Transverse colon (tissue), 4 donors: ENCODE measurements around the gene IGSF9B. TPM values are rescaled to one million over a fixed set of nuclear protein-coding genes. Genes with fewer than 3 reads are reported as not detected.

ENCODE experiments used
- DNase-seq: peaks from one replicate; pipeline ENCODE4 v3.0.0-alpha.2; 2019
- H3K27ac ChIP-seq, 4 donors: fragments of 200-600 bp; sonication (generic); 2 replicates each; pipeline ENCODE4 v1.5.1; 2016 to 2018; ENCODE audit warnings: inconsistent platforms in 4 of 4
- H3K27me3 ChIP-seq: fragments of 200-600 bp; sonication (generic); 2 replicates; pipeline ENCODE4 v1.5.1; 2017; ENCODE audit warnings: inconsistent platforms
- H3K36me3 ChIP-seq, 4 donors: fragments of 200-600 bp; sonication (generic); 2 replicates each; pipeline ENCODE4 v1.5.1; 2017 to 2019; ENCODE audit warnings: inconsistent platforms in 4 of 4
- H3K4me1 ChIP-seq, 4 donors: fragments of 200-600 bp; sonication (generic); 2 replicates each; pipeline ENCODE4 v1.5.1; 2017 to 2020; ENCODE audit warnings: inconsistent platforms in 4 of 4
- H3K4me3 ChIP-seq, 4 donors: fragments of 200-600 bp; sonication (generic); 1 replicate in 1 of 4; 2 replicates in 3 of 4; pipeline versions ENCODE4 v1.5.1 to v1.6.1; 2017 to 2019; ENCODE audit warnings: inconsistent platforms in 4 of 4
- H3K9me3 ChIP-seq, 2 donors: fragments of 200-600 bp; sonication (generic); 2 replicates each; pipeline ENCODE4 v1.5.1; 2017 to 2019; ENCODE audit warnings: inconsistent platforms in 2 of 2
- CTCF ChIP-seq, 5 experiments: fragments of 200-600 bp in 3 of 5; fragments of 450-650 bp in 2 of 5; sonication (generic) in 3 of 5; IDR thresholded peaks; 1 replicate in 2 of 5; 2 replicates in 3 of 5; pipeline ENCODE4 v1.5.1; 2016 to 2017; ENCODE audit warnings: antibody characterized with exemption in 5 of 5, inconsistent platforms in 3 of 5, mild to moderate bottlenecking in 2 of 5, moderate library complexity in 1 of 5
- EP300 ChIP-seq: sonication (generic); formaldehyde crosslinking; IDR thresholded peaks from one replicate; pipeline ENCODE4 v1.6.1; 2017; ENCODE audit warnings: antibody characterized with exemption, low read depth
- POLR2A ChIP-seq: fragments of 450-650 bp; IDR thresholded peaks from one replicate; pipeline ENCODE4 v1.6.1; 2016; ENCODE audit warnings: antibody characterized with exemption, mild to moderate bottlenecking, moderate library complexity
- POLR2AphosphoS5 ChIP-seq, 3 donors: sonication (generic); formaldehyde crosslinking; IDR thresholded peaks; one replicate each; pipeline ENCODE4 v1.6.1; 2016; ENCODE audit warnings: antibody characterized with exemption in 3 of 3
- WGBS, 2 donors: methylation state at CpG; one replicate each; pipeline ENCODE4 v1.1.5; 2018; ENCODE audit warnings: low coverage in 1 of 2; 5-methylcytosine and 5-hydroxymethylcytosine counted together
- in situ Hi-C, 4 donors: fragments of 200-750 bp; cut with MboI; loops; one replicate each; pipeline versions ENCODE4 v1.15.0 to v1.15.1; 2017; ENCODE audit warnings: low sequenced_read_pairs in 3 of 4, low pct_ligation_motif_present in 1 of 4, low pct_unique_long_range_greater_than_20kb in 1 of 4
- intact Hi-C: fragments of 100-400 bp; cut with DNase I; formaldehyde crosslinking; loops from one replicate; pipeline ENCODE4 v1.15.1; 2023; ENCODE audit warnings: low total_unique reads
- total RNA-seq, 4 donors: library from RNA; depleted of rRNA; stranded (reverse); fragments of >200 nt; gene quantifications; one replicate each; pipeline ENCODE4 v1.1.0, GENCODE V29; 2016

Gene IGSF9B
- total RNA-seq, 4 donors from 2014 or later, result 2.6 to 15.3 (median 4.9) TPM

GRCh38 chr11:133940034-133940433 lies 16.7 kb downstream of the IGSF9B start:
- Histone ChIP-seq H3K36me3 (no peaks in the 10 kb centered on the region), H3K9me3 (no peaks in the 10 kb centered on the region), H3K4me1 (no peaks in the 10 kb centered on the region), H3K4me3 (no peak overlapping the region), H3K27ac (no peak overlapping the region), H3K27me3 (no peaks in the 10 kb centered on the region)
- in situ Hi-C loops, result loop anchor here in 3 of 4 donors (25.0 kb wide), 1 partner anchor 197 kb away; no protein-coding TSS in a partner anchor
- WGBS, 2 donors, result 93 to 97% methylated on average over 55 to 56 of the region's 56 CpGs
- no peak for TF ChIP-seq POLR2A
- TF ChIP-seq CTCF (IDR thresholded peaks at IDR 0.05), result no peak
- TF ChIP-seq POLR2AphosphoS5 (IDR thresholded peaks at IDR 0.05), result no peak
- TF ChIP-seq EP300, result no peak
- DNase-seq, result no peak
- intact Hi-C loops, result no loop called here

- in situ Hi-C loops, result loop anchor here in 3 of 4 donors (25.0 kb wide), 1 partner anchor 198 kb away; no protein-coding TSS in a partner anchor
- no peaks in the 10 kb centered on the region for H3K4me1 ChIP-seq
- H3K27ac ChIP-seq, result no peak overlapping the region
- no peaks in the 10 kb centered on the region for H3K27me3 ChIP-seq
- no peaks in the 10 kb centered on the region for H3K9me3 ChIP-seq
- intact Hi-C loops, result no loop called here
- 95 to 98% methylated on average over 24 to 30 of the region's 30 CpGs for WGBS, 2 donors
- DNase-seq, result no peak
- no peak overlapping the region for H3K4me3 ChIP-seq
- no peaks in the 10 kb centered on the region for H3K36me3 ChIP-seq
- no peak for TF ChIP-seq POLR2A
- TF ChIP-seq CTCF (IDR thresholded peaks at IDR 0.05), result no peak
- no peak for TF ChIP-seq EP300
These were observed 17.2 kb downstream of the IGSF9B start for GRCh38 chr11:133939558-133939957.

- in situ Hi-C loops, result loop anchor here in 3 of 4 donors (25.0 kb wide), 1 partner anchor 199 kb away; no protein-coding TSS in a partner anchor
- intact Hi-C loops, result no loop called here
These were observed 18.6 kb downstream of the IGSF9B start for GRCh38 chr11:133938166-133938565.

GRCh38 chr11:133937468-133937867 lies 19.3 kb downstream of the IGSF9B start:
- TF ChIP-seq POLR2A, result no peak
- TF ChIP-seq POLR2AphosphoS5 (IDR thresholded peaks at IDR 0.05), result no peak
- TF ChIP-seq EP300, result no peak
- TF ChIP-seq CTCF (IDR thresholded peaks at IDR 0.05), result no peak
- WGBS, 2 donors, result 94% methylated on average over 16 of the region's 16 CpGs; no CpG with 5 or more reads in 1 of the 2 donors
- Histone ChIP-seq H3K36me3 (no peaks in the 10 kb centered on the region), H3K4me1 (no peaks in the 10 kb centered on the region), H3K27me3 (no peaks in the 10 kb centered on the region), H3K4me3 (no peak overlapping the region), H3K27ac (no peak overlapping the region), H3K9me3 (no peaks in the 10 kb centered on the region)
- DNase-seq, result no peak
- intact Hi-C loops, result no loop called here
- in situ Hi-C loops, result loop anchor here in 3 of 4 donors (25.0 kb wide), 1 partner anchor 200 kb away; no protein-coding TSS in a partner anchor

More at GRCh38 chr11:133938166-133938565, 18.6 kb downstream of the IGSF9B start:
- no peak overlapping the region for H3K27ac ChIP-seq
- H3K36me3 ChIP-seq, result no peaks in the 10 kb centered on the region
- H3K4me1 ChIP-seq, result no peaks in the 10 kb centered on the region
- no peak for DNase-seq
- no peak for TF ChIP-seq EP300
- no peak for TF ChIP-seq CTCF (IDR thresholded peaks at IDR 0.05)
- no peak for TF ChIP-seq POLR2A
- TF ChIP-seq POLR2AphosphoS5 (IDR thresholded peaks at IDR 0.05), result no peak
- WGBS, 2 donors, result 71 to 94% methylated on average over 1 to 8 of the region's 8 CpGs
- H3K4me3 ChIP-seq, result no peak overlapping the region
- H3K9me3 ChIP-seq, result no peaks in the 10 kb centered on the region
- H3K27me3 ChIP-seq, result no peaks in the 10 kb centered on the region
